ENCODE data around the gene TCAP.

DNA sequence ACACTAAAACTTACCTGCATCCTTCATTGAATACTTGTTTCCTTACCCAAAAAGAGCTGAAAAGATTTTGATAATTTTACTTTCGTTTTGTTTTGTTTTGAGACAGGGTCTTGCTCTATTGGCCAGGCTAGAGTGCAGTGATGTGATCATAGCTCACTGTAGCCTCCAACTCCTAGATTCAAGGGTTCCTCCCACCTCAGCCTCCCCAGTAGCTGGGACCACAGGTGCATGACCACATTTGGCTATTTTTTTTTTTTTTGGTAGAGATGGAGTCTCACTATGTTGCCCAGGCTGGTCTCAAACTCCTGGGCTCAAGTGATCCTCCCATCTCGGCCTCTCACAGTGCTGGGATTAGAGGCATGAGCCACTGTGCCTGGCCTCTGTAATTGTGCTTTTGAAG, 10.0 kb upstream of the TCAP start:
- no peak for TF ChIP-seq EZH2 (IDR thresholded peaks at IDR 0.05; ENCODE audit: insufficient read depth, poor library complexity, severe bottlenecking)
- TF ChIP-seq EZH2phosphoT487 (IDR thresholded peaks at IDR 0.05; ENCODE audit: insufficient read depth, low read depth): no peak

All from GM23248 (cell line).